IMR-90 (cell line): ENCODE measurements around the gene TIAM1. TPM values are rescaled to one million over a fixed set of nuclear protein-coding genes. Genes with fewer than 3 reads are reported as not detected.
A peak's percentile ranks its signal among the peaks of the same experiment; 100 is the strongest.

Experiments used
- ATAC-seq: fragments of 200-7000 bp; cut with Tn5 transposase; 2 replicates; pipeline ENCODE4 v1.9.1; 2020; ENCODE audit warnings: low read depth, mild to moderate bottlenecking, moderate library complexity
- BruUV-seq: library from RNA; stranded (reverse); fragments of 400-500 nt; replicated peaks from 2 replicates; lab custom pipeline; 2021; lab: Mats Ljungman, UMichigan
- CTCF ChIA-PET: fragments of 300-600 bp; formaldehyde crosslinking; extraction: SDS; loops from one replicate; lab custom pipeline; 2021; ENCODE audit warnings: antibody characterized with exemption; lab: Yijun Ruan, JAX
- POLR2A ChIA-PET: fragments of 300-600 bp; sonication (Branson Sonifier 250); formaldehyde crosslinking; loops from one replicate; lab custom pipeline; 2022; ENCODE audit warnings: antibody characterized with exemption; ENCODE audit not compliant: unreplicated experiment; lab: Charles Lee
- DNase-seq: peaks from one replicate; pipeline ENCODE4 v3.0.0; 2013
- H2AFZ ChIP-seq: replicated peaks from 2 replicates; pipeline ENCODE3; 2013; ENCODE audit warnings: low read length, mild to moderate bottlenecking; ENCODE audit not compliant: poor library complexity
- H2AK5ac ChIP-seq: 2 replicates; pipeline ENCODE4 v1.6.1; 2013; ENCODE audit warnings: low read depth, low read length, inconsistent platforms
- H2AK9ac ChIP-seq: replicated peaks from 2 replicates; pipeline ENCODE3; 2013; ENCODE audit warnings: mild to moderate bottlenecking, low read depth, low read length, moderate library complexity; ENCODE audit not compliant: poor library complexity
- H2BK120ac ChIP-seq: 2 replicates; pipeline ENCODE4 v1.6.1; 2013; ENCODE audit warnings: low read depth, low read length, inconsistent platforms
- H2BK15ac ChIP-seq: 3 replicates; pipeline ENCODE4 v1.6.1; 2013; ENCODE audit warnings: low read depth, low read length, inconsistent platforms
- H2BK20ac ChIP-seq: 2 replicates; pipeline ENCODE4 v1.6.1; 2013; ENCODE audit warnings: low read depth, mild to moderate bottlenecking, inconsistent platforms, low read length, moderate library complexity
- H2BK5ac ChIP-seq: 2 replicates; pipeline ENCODE4 v1.6.1; 2013; ENCODE audit warnings: mild to moderate bottlenecking, low read depth, low read length, inconsistent platforms; ENCODE audit not compliant: poor library complexity, severe bottlenecking
- H3K14ac ChIP-seq: replicated peaks from 2 replicates; pipeline ENCODE4 v1.6.1; 2013; ENCODE audit warnings: low read depth, low read length, inconsistent platforms
- H3K18ac ChIP-seq: 2 replicates; pipeline ENCODE4 v1.6.1; 2013; ENCODE audit warnings: low read depth, low read length, control low read depth
- H3K23ac ChIP-seq: 2 replicates; pipeline ENCODE4 v1.6.1; 2013; ENCODE audit warnings: low read depth, low read length, inconsistent platforms
- H3K27ac ChIP-seq: 2 replicates; pipeline ENCODE4 v1.5.1; 2013; ENCODE audit warnings: mild to moderate bottlenecking, control low read depth, low read length; ENCODE audit not compliant: insufficient read depth
- H3K27me3 ChIP-seq: 2 replicates; pipeline ENCODE4 v1.6.1; 2013; ENCODE audit warnings: low read length; ENCODE audit not compliant: control insufficient read depth, insufficient read depth
- H3K36me3 ChIP-seq: 2 replicates; pipeline ENCODE4 v1.6.1; 2013; ENCODE audit warnings: low read length, mixed read lengths; ENCODE audit not compliant: control insufficient read depth, insufficient read depth
- H3K4ac ChIP-seq: 2 replicates; pipeline ENCODE4 v1.6.1; 2013; ENCODE audit warnings: low read depth, low read length, inconsistent platforms
- H3K4me1 ChIP-seq: 2 replicates; pipeline ENCODE4 v1.6.1; 2013; ENCODE audit warnings: low read length, mixed read lengths; ENCODE audit not compliant: control insufficient read depth, insufficient read depth
- H3K4me2 ChIP-seq: 2 replicates; pipeline ENCODE4 v1.6.1; 2013; ENCODE audit warnings: low read depth, mild to moderate bottlenecking, control low read depth, low read length, moderate library complexity
- H3K4me3 ChIP-seq: 2 replicates; pipeline ENCODE4 v1.5.1; 2013; ENCODE audit warnings: low read depth, mild to moderate bottlenecking, control low read depth, low read length, moderate library complexity; ENCODE audit not compliant: insufficient read depth
- H3K56ac ChIP-seq: 2 replicates; pipeline ENCODE4 v1.6.1; 2013; ENCODE audit warnings: low read length, inconsistent platforms; ENCODE audit not compliant: insufficient read depth; ENCODE audit errors: extremely low read depth
- H3K79me1 ChIP-seq, 2 experiments: 2 replicates each; pipeline ENCODE4 v1.6.1; 2013; ENCODE audit warnings: low read length in 2 of 2, inconsistent platforms in 1 of 2, low read depth in 1 of 2
- H3K9ac ChIP-seq: 2 replicates; pipeline ENCODE4 v1.6.1; 2013; ENCODE audit warnings: low read depth, low read length, control low read depth
- H3K9me1 ChIP-seq: 2 replicates; pipeline ENCODE4 v1.6.1; 2013; ENCODE audit warnings: low read length, inconsistent platforms; ENCODE audit not compliant: insufficient read depth
- H3K9me3 ChIP-seq: 2 replicates; pipeline ENCODE4 v1.6.1; 2013; ENCODE audit warnings: low read length; ENCODE audit not compliant: control insufficient read depth, insufficient read depth
- H4K20me1 ChIP-seq: 2 replicates; pipeline ENCODE4 v1.6.1; 2013; ENCODE audit warnings: low read length, inconsistent platforms; ENCODE audit not compliant: insufficient read depth
- H4K5ac ChIP-seq: 2 replicates; pipeline ENCODE4 v1.6.1; 2013; ENCODE audit warnings: mild to moderate bottlenecking, low read depth, low read length, control low read depth
- H4K8ac ChIP-seq, 2 experiments: 2 replicates each; pipeline ENCODE4 v1.6.1; 2013; ENCODE audit warnings: low read depth in 2 of 2, low read length in 2 of 2, control low read depth in 1 of 2, inconsistent platforms in 1 of 2
- H4K91ac ChIP-seq: 2 replicates; pipeline ENCODE4 v1.6.1; 2013; ENCODE audit warnings: low read depth, low read length, inconsistent platforms; ENCODE audit not compliant: insufficient read depth
- BHLHE40 ChIP-seq: fragments of 150-350 bp; IDR thresholded peaks from 2 replicates; pipeline ENCODE4 v1.6.1; 2016; ENCODE audit warnings: mild to moderate bottlenecking, low read depth, low read length
- CEBPB ChIP-seq: IDR thresholded peaks from 2 replicates; pipeline ENCODE4 v1.6.1; 2012; ENCODE audit warnings: low read depth, low read length, improper control_type of control experiment
- MAFK ChIP-seq: IDR thresholded peaks from 2 replicates; pipeline ENCODE4 v1.6.1; 2012; ENCODE audit warnings: low read depth, low read length, improper control_type of control experiment
- MAZ ChIP-seq: IDR thresholded peaks from 2 replicates; pipeline ENCODE4 v1.6.1; 2012; ENCODE audit warnings: low read depth, mild to moderate bottlenecking, low read length, improper control_type of control experiment, moderate library complexity, borderline replicate concordance
- MXI1 ChIP-seq: IDR thresholded peaks from 2 replicates; pipeline ENCODE4 v1.6.1; 2012; ENCODE audit warnings: low read depth, mild to moderate bottlenecking, low read length, moderate library complexity, borderline replicate concordance
- POLR2A ChIP-seq: IDR thresholded peaks from 2 replicates; pipeline ENCODE4 v1.6.1; 2012; ENCODE audit warnings: mild to moderate bottlenecking, low read depth, low read length
- RAD21 ChIP-seq: IDR thresholded peaks from 2 replicates; pipeline ENCODE4 v1.6.1; 2012; ENCODE audit warnings: low read length, improper control_type of control experiment
- WGBS, 2 experiments: methylation state at CpG; one replicate each; pipeline versions ENCODE4 v1.1.5 to v1.1.7; 2013; ENCODE audit warnings: missing lambda C conversion rate in 2 of 2; ENCODE audit not compliant: insufficient read length in 1 of 2; ENCODE audit errors: extremely low coverage in 2 of 2; 5-methylcytosine and 5-hydroxymethylcytosine counted together
- dilution Hi-C: fragments of 300-500 bp; cut with HindIII; formaldehyde crosslinking; loops from one replicate; pipeline ENCODE4 v1.14.3; 2018; ENCODE audit warnings: low sequenced_read_pairs; ENCODE audit not compliant: unreplicated experiment
- in situ Hi-C: fragments of 300-500 bp; cut with MboI; formaldehyde crosslinking; loops from 3 replicates; pipeline ENCODE4 v1.14.3; 2019; ENCODE audit warnings: low sequenced_read_pairs, inconsistent platforms, mixed read lengths
- intact Hi-C: fragments of 100-400 bp; cut with micrococcal nuclease; formaldehyde crosslinking; loops from 2 replicates; pipeline ENCODE4 v1.10.0; 2022
- polyA plus RNA-seq, 3 experiments: library from polyadenylated mRNA; depleted of rRNA; stranded (reverse); fragments of >200 nt; gene quantifications; 2 replicates each; pipeline ENCODE4 v1.2.3, GENCODE V29; 2012; ENCODE audit warnings: low replicate concordance in 1 of 3
- total RNA-seq: library from RNA; depleted of rRNA; stranded (reverse); fragments of >200 nt; gene quantifications from 2 replicates; pipeline ENCODE4 v1.2.3, GENCODE V29; 2012
- TF ChIP-seq, protein P1 (sequence below): fragments of 150-350 bp; IDR thresholded peaks from 2 replicates; pipeline ENCODE4 v1.6.1; 2017; ENCODE audit warnings: mild to moderate bottlenecking, antibody characterized with exemption, low read length, low read depth
- TF ChIP-seq, protein P2 (sequence below): conservative IDR thresholded peaks from 2 replicates; pipeline ENCODE4 v1.5.1; 2012; ENCODE audit warnings: mild to moderate bottlenecking, low read depth, low read length, improper control_type of control experiment

TIAM1 gene
- total and polyA plus RNA-seq, 2 of the 4 experiments (the other 2 are of a cell fraction), result 2.9 to 9.3 TPM

DNA sequence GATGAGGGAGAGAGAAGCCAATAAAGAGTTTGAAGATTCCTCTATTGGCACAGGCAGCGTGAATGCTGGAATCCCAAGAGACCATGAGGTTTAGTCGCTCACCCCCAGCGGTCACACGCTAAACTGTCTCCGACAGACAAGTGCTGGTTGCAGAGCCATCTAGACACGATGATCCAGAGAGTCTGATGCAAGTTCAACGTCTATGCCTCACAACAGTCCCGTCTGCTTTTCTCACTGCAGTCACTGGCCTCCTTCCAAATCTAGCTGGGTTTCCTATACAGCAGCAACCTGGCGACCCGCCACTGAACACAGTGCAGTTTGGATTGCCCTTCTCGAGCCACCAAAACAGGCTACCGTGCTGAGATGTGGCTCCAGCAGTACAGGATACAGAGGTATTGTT, 207.2 kb downstream of the TIAM1 start:
- in situ Hi-C loops, result no loop called here

More for the DNA sequence above, 207.2 kb downstream of the TIAM1 start:
- Histone ChIP-seq H3K36me3 (no peaks in the 10 kb centered on the region), H3K4ac (no peak overlapping the region), H3K4me1 (no peaks in the 10 kb centered on the region), H3K4me2 (no peak overlapping the region), H3K27ac (no peak overlapping the region), H2AFZ (peak overlapping the region; percentile 37), H4K91ac (no peak overlapping the region), H3K56ac (no peak overlapping the region), H2BK5ac (no peak overlapping the region), H4K20me1 (no peaks in the 10 kb centered on the region), H3K14ac (no peak overlapping the region), H3K27me3 (no peaks in the 10 kb centered on the region), H3K9ac (no peak overlapping the region), H2AK5ac (no peak overlapping the region), H2BK120ac (no peak overlapping the region), H3K4me3 (no peak overlapping the region), H3K18ac (no peak overlapping the region), H4K5ac (no peak overlapping the region), H2BK15ac (no peak overlapping the region), H2BK20ac (peak overlapping the region; percentile 18; the same call in 1 of the 2 replicates), H3K9me3 (no peaks in the 10 kb centered on the region), H4K8ac (no peak overlapping the region), H3K23ac (no peak overlapping the region), H3K9me1 (0 out of 2 replicates have a peak, but pooled peaks cover 2% of the 10 kb centered on the region), H2AK9ac (no peak overlapping the region), H3K79me1 (no peaks in the 10 kb centered on the region)
- no TSS peak for BruUV-seq
- DNase-seq, result peak; percentile 74
- ChIA-PET POLR2A (no interaction called here), CTCF (interaction anchor here (0.6 to 1.2 kb wide), 2 partner anchors 44 to 1175 kb away, joined by 3 read pairs; no protein-coding TSS in a partner anchor)
- TF ChIP-seq, protein P1, sequence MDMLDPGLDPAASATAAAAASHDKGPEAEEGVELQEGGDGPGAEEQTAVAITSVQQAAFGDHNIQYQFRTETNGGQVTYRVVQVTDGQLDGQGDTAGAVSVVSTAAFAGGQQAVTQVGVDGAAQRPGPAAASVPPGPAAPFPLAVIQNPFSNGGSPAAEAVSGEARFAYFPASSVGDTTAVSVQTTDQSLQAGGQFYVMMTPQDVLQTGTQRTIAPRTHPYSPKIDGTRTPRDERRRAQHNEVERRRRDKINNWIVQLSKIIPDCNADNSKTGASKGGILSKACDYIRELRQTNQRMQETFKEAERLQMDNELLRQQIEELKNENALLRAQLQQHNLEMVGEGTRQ, result no peak
- TF ChIP-seq MAZ (no peak), POLR2A (no peak), RAD21 (no peak), MXI1 (no peak), CEBPB (peak; percentile 45; the same call in 1 of the 2 replicates), MAFK (no peak), BHLHE40 (no peak)
- TF ChIP-seq, protein P2, sequence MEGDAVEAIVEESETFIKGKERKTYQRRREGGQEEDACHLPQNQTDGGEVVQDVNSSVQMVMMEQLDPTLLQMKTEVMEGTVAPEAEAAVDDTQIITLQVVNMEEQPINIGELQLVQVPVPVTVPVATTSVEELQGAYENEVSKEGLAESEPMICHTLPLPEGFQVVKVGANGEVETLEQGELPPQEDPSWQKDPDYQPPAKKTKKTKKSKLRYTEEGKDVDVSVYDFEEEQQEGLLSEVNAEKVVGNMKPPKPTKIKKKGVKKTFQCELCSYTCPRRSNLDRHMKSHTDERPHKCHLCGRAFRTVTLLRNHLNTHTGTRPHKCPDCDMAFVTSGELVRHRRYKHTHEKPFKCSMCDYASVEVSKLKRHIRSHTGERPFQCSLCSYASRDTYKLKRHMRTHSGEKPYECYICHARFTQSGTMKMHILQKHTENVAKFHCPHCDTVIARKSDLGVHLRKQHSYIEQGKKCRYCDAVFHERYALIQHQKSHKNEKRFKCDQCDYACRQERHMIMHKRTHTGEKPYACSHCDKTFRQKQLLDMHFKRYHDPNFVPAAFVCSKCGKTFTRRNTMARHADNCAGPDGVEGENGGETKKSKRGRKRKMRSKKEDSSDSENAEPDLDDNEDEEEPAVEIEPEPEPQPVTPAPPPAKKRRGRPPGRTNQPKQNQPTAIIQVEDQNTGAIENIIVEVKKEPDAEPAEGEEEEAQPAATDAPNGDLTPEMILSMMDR, result no peak
- dilution Hi-C loops, result no loop called here
- peak; percentile 64 for ATAC-seq
- 50% methylated on average over 7 of the region's 12 CpGs; no CpG with 5 or more reads in 1 of the 2 experiments for WGBS, 2 experiments
- intact Hi-C loops, result no loop called here
